OCI-LY7 (cell line): ENCODE measurements around the gene ADAMTS17. TPM values are rescaled to one million over a fixed set of nuclear protein-coding genes. Genes with fewer than 3 reads are reported as not detected.

Experiments
- BruUV-seq: library from RNA; stranded (reverse); fragments of 400-500 nt; replicated peaks from 2 replicates; lab custom pipeline; 2021; lab: Mats Ljungman, UMichigan
- CTCF ChIA-PET: fragments of 300-600 bp; sonication (Branson Sonifier 250); formaldehyde crosslinking; loops from one replicate; lab custom pipeline; 2022; ENCODE audit warnings: antibody characterized with exemption; ENCODE audit not compliant: unreplicated experiment; lab: Charles Lee
- POLR2A ChIA-PET: fragments of 300-600 bp; sonication (Branson Sonifier 250); formaldehyde crosslinking; loops from one replicate; lab custom pipeline; 2022; ENCODE audit warnings: antibody characterized with exemption; lab: Charles Lee
- DNase-seq: peaks from one replicate; pipeline ENCODE4 v3.0.0-alpha.2; 2015; ENCODE audit warnings: low spot score
- H2AFZ ChIP-seq: fragments of 200-600 bp; sonication (generic), shearing (Covaris generic); 2 replicates; pipeline ENCODE4 v1.6.1; 2014; ENCODE audit warnings: mild to moderate bottlenecking, antibody characterized with exemption, low read length, moderate library complexity
- H3K27ac ChIP-seq: fragments of 200-600 bp; sonication (generic); 2 replicates; pipeline ENCODE4 v1.5.1; 2014; ENCODE audit warnings: mixed run types, low read depth, mild to moderate bottlenecking, moderate library complexity, low read length, inconsistent platforms; ENCODE audit not compliant: poor library complexity, severe bottlenecking
- H3K36me3 ChIP-seq: fragments of 200-600 bp; sonication (generic); 2 replicates; pipeline ENCODE4 v1.6.1; 2014; ENCODE audit warnings: mild to moderate bottlenecking, antibody characterized with exemption, low read length, moderate library complexity, mixed read lengths; ENCODE audit not compliant: insufficient read depth
- H3K4me1 ChIP-seq: fragments of 200-600 bp; sonication (generic); 2 replicates; pipeline ENCODE4 v1.5.1; 2014; ENCODE audit warnings: mild to moderate bottlenecking, low read length; ENCODE audit not compliant: insufficient read depth, poor library complexity, severe bottlenecking
- H3K4me2 ChIP-seq: fragments of 200-600 bp; sonication (generic); 2 replicates; pipeline ENCODE4 v1.6.1; 2014; ENCODE audit warnings: mild to moderate bottlenecking, low read length
- H3K4me3 ChIP-seq: fragments of 200-600 bp; sonication (generic); 2 replicates; pipeline ENCODE4 v1.5.1; 2014; ENCODE audit warnings: mild to moderate bottlenecking, low read depth, low read length; ENCODE audit not compliant: poor library complexity, severe bottlenecking
- H3K79me2 ChIP-seq: fragments of 200-600 bp; sonication (generic); 2 replicates; pipeline ENCODE4 v1.6.1; 2016; ENCODE audit warnings: low read depth, mild to moderate bottlenecking, low read length, moderate library complexity, mixed read lengths; ENCODE audit not compliant: insufficient read depth
- H3K9me2 ChIP-seq: fragments of 200-600 bp; sonication (generic); 2 replicates; pipeline ENCODE4 v1.6.1; 2016; ENCODE audit warnings: mild to moderate bottlenecking, low read length, mixed read lengths; ENCODE audit not compliant: insufficient read depth
- H3K9me3 ChIP-seq: fragments of 200-600 bp; sonication (generic); 2 replicates; pipeline ENCODE4 v1.6.1; 2014; ENCODE audit warnings: mild to moderate bottlenecking, mixed run types, low read length, mixed read lengths
- H4K20me1 ChIP-seq: fragments of 200-600 bp; sonication (generic); 2 replicates; pipeline ENCODE4 v1.6.1; 2014; ENCODE audit warnings: mild to moderate bottlenecking, antibody characterized with exemption, low read length, moderate library complexity, mixed read lengths; ENCODE audit not compliant: insufficient read depth
- EZH2phosphoT487 ChIP-seq: fragments of 200-600 bp; sonication (generic); IDR thresholded peaks from 2 replicates; pipeline ENCODE4 v1.6.1; 2018; ENCODE audit warnings: low read depth, borderline replicate concordance, mild to moderate bottlenecking, mixed run types, antibody characterized with exemption, low read length, moderate library complexity, mixed read lengths
- intact Hi-C: fragments of 100-400 bp; cut with micrococcal nuclease; formaldehyde crosslinking; loops from one replicate; pipeline ENCODE4 v1.10.0; 2022; ENCODE audit not compliant: unreplicated experiment
- total RNA-seq, 2 experiments: library from RNA; depleted of rRNA in 1 of 2; stranded (reverse); fragments of >200 nt in 1 of 2; shearing (Covaris generic) in 1 of 2; gene quantifications; 2 replicates each; pipeline ENCODE4 v1.2.3, GENCODE V29; 2014 to 2022
- TF ChIP-seq, protein P1 (sequence below): fragments of 200-600 bp; sonication (generic); conservative IDR thresholded peaks from 2 replicates; pipeline ENCODE4 v1.5.1; 2014; ENCODE audit warnings: mild to moderate bottlenecking, antibody characterized with exemption, low read length, moderate library complexity, mixed read lengths

ADAMTS17 gene
- total RNA-seq, 2 experiments from 2014 or later, result not detected

GRCh38 chr15:99970891-99971430, 370.8 kb downstream of the ADAMTS17 start:
- no peak overlapping the region for H3K4me3 ChIP-seq
- H2AFZ ChIP-seq, result no peak overlapping the region
- TF ChIP-seq, protein P1, sequence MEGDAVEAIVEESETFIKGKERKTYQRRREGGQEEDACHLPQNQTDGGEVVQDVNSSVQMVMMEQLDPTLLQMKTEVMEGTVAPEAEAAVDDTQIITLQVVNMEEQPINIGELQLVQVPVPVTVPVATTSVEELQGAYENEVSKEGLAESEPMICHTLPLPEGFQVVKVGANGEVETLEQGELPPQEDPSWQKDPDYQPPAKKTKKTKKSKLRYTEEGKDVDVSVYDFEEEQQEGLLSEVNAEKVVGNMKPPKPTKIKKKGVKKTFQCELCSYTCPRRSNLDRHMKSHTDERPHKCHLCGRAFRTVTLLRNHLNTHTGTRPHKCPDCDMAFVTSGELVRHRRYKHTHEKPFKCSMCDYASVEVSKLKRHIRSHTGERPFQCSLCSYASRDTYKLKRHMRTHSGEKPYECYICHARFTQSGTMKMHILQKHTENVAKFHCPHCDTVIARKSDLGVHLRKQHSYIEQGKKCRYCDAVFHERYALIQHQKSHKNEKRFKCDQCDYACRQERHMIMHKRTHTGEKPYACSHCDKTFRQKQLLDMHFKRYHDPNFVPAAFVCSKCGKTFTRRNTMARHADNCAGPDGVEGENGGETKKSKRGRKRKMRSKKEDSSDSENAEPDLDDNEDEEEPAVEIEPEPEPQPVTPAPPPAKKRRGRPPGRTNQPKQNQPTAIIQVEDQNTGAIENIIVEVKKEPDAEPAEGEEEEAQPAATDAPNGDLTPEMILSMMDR, result no peak
- TF ChIP-seq EZH2phosphoT487, result no peak
- CTCF ChIA-PET, result no interaction called here
- H3K36me3 ChIP-seq, result no peaks in the 10 kb centered on the region
- intact Hi-C loops, result no loop called here
- no peaks in the 10 kb centered on the region for H3K4me1 ChIP-seq
- no peak overlapping the region for H3K4me2 ChIP-seq
- POLR2A ChIA-PET, result no interaction called here
- no peaks in the 10 kb centered on the region for H3K9me2 ChIP-seq
- no peaks in the 10 kb centered on the region for H3K9me3 ChIP-seq
- H3K27ac ChIP-seq, result no peak overlapping the region
- BruUV-seq, result no TSS peak
- no peaks in the 10 kb centered on the region for H4K20me1 ChIP-seq
- DNase-seq, result no peak
- H3K79me2 ChIP-seq, result no peaks in the 10 kb centered on the region

GRCh38 chr15:99969261-99969920, 372.4 kb downstream of the ADAMTS17 start:
- no TSS peak for BruUV-seq
- Histone ChIP-seq H2AFZ (no peak overlapping the region), H3K9me2 (no peaks in the 10 kb centered on the region), H3K36me3 (no peaks in the 10 kb centered on the region), H3K79me2 (no peaks in the 10 kb centered on the region), H3K9me3 (no peaks in the 10 kb centered on the region), H4K20me1 (no peaks in the 10 kb centered on the region), H3K4me3 (no peak overlapping the region), H3K27ac (no peak overlapping the region), H3K4me1 (no peaks in the 10 kb centered on the region), H3K4me2 (no peak overlapping the region)
- intact Hi-C loops, result no loop called here
- CTCF ChIA-PET, result no interaction called here
- no peak for DNase-seq
- POLR2A ChIA-PET, result interaction anchor here (0.6 to 1.1 kb wide), 2 partner anchors 9 to 79 kb away, joined by 3 read pairs; no protein-coding TSS in a partner anchor
- TF ChIP-seq, protein P1, result no peak
- TF ChIP-seq EZH2phosphoT487, result no peak

DNA sequence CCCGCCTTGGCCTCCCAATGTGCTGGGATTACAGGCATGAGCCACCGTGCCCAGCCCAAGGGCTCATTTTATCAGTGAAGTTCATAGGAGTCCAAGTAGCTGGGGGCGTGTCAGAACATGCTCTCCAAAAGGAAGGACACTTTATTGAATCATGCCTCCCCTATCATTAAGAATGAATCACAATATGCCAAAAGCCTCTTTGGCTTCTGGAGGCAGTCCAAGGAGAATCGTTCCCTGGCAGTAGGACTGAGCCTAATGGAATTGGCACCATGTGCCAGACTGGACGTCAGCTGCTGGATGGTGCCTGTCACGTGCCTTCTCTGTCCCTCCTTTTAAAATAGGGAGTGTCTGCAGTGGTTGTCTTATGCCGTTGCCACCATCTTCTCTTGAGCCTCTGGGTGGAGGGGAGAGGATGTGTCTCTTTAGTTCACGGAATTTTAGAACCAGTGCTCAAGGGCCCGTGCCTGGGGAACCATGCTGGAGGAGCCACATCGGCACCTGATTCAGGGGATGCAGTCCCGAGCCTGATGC, 373.9 kb downstream of the ADAMTS17 start:
- Histone ChIP-seq H3K9me2 (no peaks in the 10 kb centered on the region), H3K9me3 (no peaks in the 10 kb centered on the region), H3K79me2 (no peaks in the 10 kb centered on the region), H3K27ac (no peak overlapping the region), H3K4me3 (no peak overlapping the region), H2AFZ (no peak overlapping the region), H4K20me1 (no peaks in the 10 kb centered on the region), H3K36me3 (no peaks in the 10 kb centered on the region), H3K4me1 (no peaks in the 10 kb centered on the region), H3K4me2 (no peak overlapping the region)
- POLR2A ChIA-PET, result interaction anchor here (0.7 kb wide), 1 partner anchor 143 kb away, joined by 5 read pairs; no protein-coding TSS in a partner anchor
- TF ChIP-seq, protein P1, result no peak
- no peak for TF ChIP-seq EZH2phosphoT487
- DNase-seq, result no peak
- CTCF ChIA-PET, result no interaction called here
- intact Hi-C loops, result no loop called here
- BruUV-seq, result no TSS peak
